Lung (tissue), 12 donors: ENCODE measurements around the gene CELF2. TPM values are rescaled to one million over a fixed set of nuclear protein-coding genes. Genes with fewer than 3 reads are reported as not detected.
A peak's percentile ranks its signal among the peaks of the same experiment; 100 is the strongest.
"Not testable (repeated sequence)": the region's sequence is repeated elsewhere in the genome, so short reads cannot be mapped to it uniquely, and the experiment has no call there.

Experiments
- ATAC-seq: fragments of 200-7000 bp; cut with Tn5 transposase; one replicate; pipeline ENCODE4 v1.9.1; 2020; ENCODE audit warnings: moderate number of reproducible peaks; ENCODE audit not compliant: insufficient read depth, low FRiP score
- DNase-seq, 3 donors: peaks; one replicate each; pipeline ENCODE4 v3.0.0-alpha.2; 2013 to 2017
- H3K27ac ChIP-seq, 2 donors: one replicate each; pipeline ENCODE4 v1.5.1; 2013; ENCODE audit warnings: mild to moderate bottlenecking in 2 of 2, moderate library complexity in 2 of 2, control low read depth in 1 of 2, inconsistent platforms in 1 of 2, low read depth in 1 of 2, low read length in 1 of 2
- H3K27me3 ChIP-seq, 3 donors: one replicate each; pipeline ENCODE4 v1.5.1; 2013; ENCODE audit warnings: low read length in 2 of 3; ENCODE audit not compliant: control insufficient read depth in 3 of 3, insufficient read depth in 3 of 3
- H3K36me3 ChIP-seq, 4 donors: one replicate each; pipeline ENCODE4 v1.5.1; 2013; ENCODE audit warnings: low read length in 4 of 4, mild to moderate bottlenecking in 1 of 4, moderate library complexity in 1 of 4; ENCODE audit not compliant: control insufficient read depth in 4 of 4, insufficient read depth in 4 of 4
- H3K4me1 ChIP-seq, 5 donors: one replicate each; pipeline ENCODE4 v1.5.1; 2013; ENCODE audit warnings: low read length in 5 of 5, mild to moderate bottlenecking in 2 of 5, moderate library complexity in 1 of 5; ENCODE audit not compliant: control insufficient read depth in 5 of 5, insufficient read depth in 5 of 5
- H3K4me3 ChIP-seq: one replicate; pipeline ENCODE4 v1.5.1; 2013; ENCODE audit warnings: mild to moderate bottlenecking, control low read depth, moderate library complexity
- H3K9ac ChIP-seq, 2 donors: one replicate each; pipeline ENCODE4 v1.5.1; 2013; ENCODE audit warnings: low read length in 2 of 2, control low read depth in 1 of 2; ENCODE audit not compliant: insufficient read depth in 1 of 2
- H3K9me3 ChIP-seq, 4 donors: one replicate each; pipeline ENCODE4 v1.5.1; 2013; ENCODE audit warnings: low read length in 3 of 4, mild to moderate bottlenecking in 1 of 4, moderate library complexity in 1 of 4; ENCODE audit not compliant: control insufficient read depth in 4 of 4, insufficient read depth in 3 of 4
- CTCF ChIP-seq: IDR thresholded peaks from 2 replicates; pipeline ENCODE4 v1.5.1; 2012; ENCODE audit warnings: mild to moderate bottlenecking; ENCODE audit errors: control extremely low read depth, extremely low read depth
- WGBS, 2 donors: extraction: QIAGEN DNeasy Blood & Tissue Kit; methylation state at CpG; one replicate each; pipeline ENCODE4 v1.1.7; 2013; 5-methylcytosine and 5-hydroxymethylcytosine counted together
- polyA plus RNA-seq, 2 donors: library from polyadenylated mRNA; stranded (reverse); fragments of 200-250 nt; gene quantifications; one replicate each; pipeline ENCODE4 v1.2.1, GENCODE V29; 2013
- total RNA-seq, 2 donors: library from RNA; depleted of rRNA in 1 of 2; stranded (reverse); fragments of >200 nt in 1 of 2; gene quantifications; one replicate each; pipeline ENCODE4 v1.2.1, GENCODE V29; 2014 to 2021
- donor health status: control.
- donor health status: control.
- donor health status: Bipolar disorder and iron deficiency.
- donor health status: healthy.
- donor health status: DM: yes; HTN: yes; CAD: no.

CELF2 gene
- total and polyA plus RNA-seq, 4 donors = 13.6 to 115 (median 63.7) TPM

- Histone ChIP-seq H3K4me1 (peaks cover 0 to 3% (median 0%) of the 10 kb centered on the region in 5 donors), H3K9ac (no peak overlapping the region), H3K9me3 (no peaks in the 10 kb centered on the region), H3K4me3 (no peak overlapping the region), H3K36me3 (no peaks in the 10 kb centered on the region), H3K27ac (peak overlapping the region in 1 of 2 donors; percentile 5), H3K27me3 (no peaks in the 10 kb centered on the region)
- DNase-seq (no peak), ATAC-seq (peak; percentile 90)
- TF ChIP-seq CTCF = no peak
- WGBS, 2 donors = 42% methylated on average over 10 of the region's 10 CpGs
Measured at GRCh38 chr10:11345224-11346054, 327.8 kb downstream of the CELF2 start.

- H3K36me3 ChIP-seq, H3K27me3 ChIP-seq, H3K9ac ChIP-seq, H3K4me3 ChIP-seq, ATAC-seq, DNase-seq, H3K4me1 ChIP-seq, H3K27ac ChIP-seq, H3K9me3 ChIP-seq: not testable (repeated sequence)
- WGBS, 2 donors = 95 to 98% methylated on average over 5 of the region's 5 CpGs
Measured at GRCh38 chr10:11347580-11347979, 329.9 kb downstream of the CELF2 start.

GRCh38 chr10:11351801-11352200 lies 334.1 kb downstream of the CELF2 start:
- no peak overlapping the region for H3K4me3 ChIP-seq
- ATAC-seq = no peak

More at GRCh38 chr10:11351801-11352200, 334.1 kb downstream of the CELF2 start:
- H3K9ac ChIP-seq = no peak overlapping the region
- no peaks in the 10 kb centered on the region for H3K27me3 ChIP-seq
- no peaks in the 10 kb centered on the region for H3K36me3 ChIP-seq
- TF ChIP-seq CTCF = no peak
- H3K27ac ChIP-seq = no peak overlapping the region
- WGBS, 2 donors = 87 to 96% methylated on average over 9 of the region's 9 CpGs
- H3K4me1 ChIP-seq = peaks cover 0 to 4% (median 0%) of the 10 kb centered on the region in 5 donors
- DNase-seq = no peak
- no peaks in the 10 kb centered on the region for H3K9me3 ChIP-seq
